ENCODE measurements around the gene NPFFR2. TPM values are rescaled to one million over a fixed set of nuclear protein-coding genes. Genes with fewer than 3 reads are reported as not detected.

NPFFR2 gene
- total RNA-seq, 1 donor from 2014 or later = 0.96 TPM

- Mint-ChIP-seq H3K27me3 (no peaks in the 10 kb centered on the region), H3K9me3 (ENCODE audit: low read depth) (no peaks in the 10 kb centered on the region), H3K4me1 (ENCODE audit: low read depth) (peaks cover 2% of the 10 kb centered on the region), H3K4me3 (ENCODE audit: low read depth) (no peak overlapping the region), H3K27ac (no peak overlapping the region), H3K36me3 (ENCODE audit: insufficient read depth) (no peaks in the 10 kb centered on the region)
- DNase-seq (ENCODE audit: low spot score, unreplicated experiment) = no peak
- no peak for TF ChIP-seq CTCF (IDR thresholded peaks at IDR 0.05; ENCODE audit: unreplicated experiment)
Observed at GRCh38 chr4:72110886-72111285, 79.1 kb downstream of the NPFFR2 start.

GRCh38 chr4:72111863-72112262 lies 80.1 kb downstream of the NPFFR2 start:
- no peaks in the 10 kb centered on the region for H3K36me3 Mint-ChIP-seq (ENCODE audit: insufficient read depth)
- H3K4me3 Mint-ChIP-seq (ENCODE audit: low read depth) = no peak overlapping the region
- no peak for TF ChIP-seq CTCF (IDR thresholded peaks at IDR 0.05; ENCODE audit: unreplicated experiment)
- H3K27ac Mint-ChIP-seq = no peak overlapping the region
- DNase-seq (ENCODE audit: low spot score, unreplicated experiment) = no peak
- no peaks in the 10 kb centered on the region for H3K27me3 Mint-ChIP-seq
- H3K4me1 Mint-ChIP-seq (ENCODE audit: low read depth) = peaks cover 2% of the 10 kb centered on the region
- no peaks in the 10 kb centered on the region for H3K9me3 Mint-ChIP-seq (ENCODE audit: low read depth)

- no peaks in the 10 kb centered on the region for H3K36me3 Mint-ChIP-seq (ENCODE audit: insufficient read depth)
- peaks cover 4% of the 10 kb centered on the region for H3K4me1 Mint-ChIP-seq (ENCODE audit: low read depth)
- no peaks in the 10 kb centered on the region for H3K9me3 Mint-ChIP-seq (ENCODE audit: low read depth)
- H3K27me3 Mint-ChIP-seq = no peaks in the 10 kb centered on the region
- no peak for TF ChIP-seq CTCF (IDR thresholded peaks at IDR 0.05; ENCODE audit: unreplicated experiment)
- DNase-seq (ENCODE audit: low spot score, unreplicated experiment) = no peak
- no peak overlapping the region for H3K27ac Mint-ChIP-seq
- H3K4me3 Mint-ChIP-seq (ENCODE audit: low read depth) = no peak overlapping the region
Observed at GRCh38 chr4:72112514-72113156, 80.8 kb downstream of the NPFFR2 start.

- H3K27ac Mint-ChIP-seq = no peak overlapping the region
- no peak for DNase-seq (ENCODE audit: low spot score, unreplicated experiment)
- H3K4me3 Mint-ChIP-seq (ENCODE audit: low read depth) = no peak overlapping the region
- H3K9me3 Mint-ChIP-seq (ENCODE audit: low read depth) = peaks cover 4% of the 10 kb centered on the region
- peaks cover 2% of the 10 kb centered on the region for H3K4me1 Mint-ChIP-seq (ENCODE audit: low read depth)
- TF ChIP-seq CTCF (IDR thresholded peaks at IDR 0.05; ENCODE audit: unreplicated experiment) = no peak
- no peaks in the 10 kb centered on the region for H3K36me3 Mint-ChIP-seq (ENCODE audit: insufficient read depth)
- H3K27me3 Mint-ChIP-seq = no peaks in the 10 kb centered on the region
Observed at GRCh38 chr4:72118017-72118416, 86.2 kb downstream of the NPFFR2 start.

GRCh38 chr4:72119946-72120345 lies 88.1 kb downstream of the NPFFR2 start:
- Mint-ChIP-seq H3K4me1 (ENCODE audit: low read depth) (peaks cover 2% of the 10 kb centered on the region), H3K4me3 (ENCODE audit: low read depth) (no peak overlapping the region)
- no peak for TF ChIP-seq CTCF (IDR thresholded peaks at IDR 0.05; ENCODE audit: unreplicated experiment)

More at GRCh38 chr4:72119946-72120345, 88.1 kb downstream of the NPFFR2 start:
- H3K9me3 Mint-ChIP-seq (ENCODE audit: low read depth) = peaks cover 4% of the 10 kb centered on the region
- no peaks in the 10 kb centered on the region for H3K27me3 Mint-ChIP-seq
- H3K36me3 Mint-ChIP-seq (ENCODE audit: insufficient read depth) = no peaks in the 10 kb centered on the region
- peak overlapping the region; percentile 29 for H3K27ac Mint-ChIP-seq
- no peak for DNase-seq (ENCODE audit: low spot score, unreplicated experiment)
